Panc1 (cell line): ENCODE results near the gene GALNTL6.

Experiments used
- CTCF ChIP-seq: fragments of 450-650 bp; IDR thresholded peaks from 2 replicates; pipeline ENCODE4 v1.5.1; 2017; ENCODE audit warnings: mild to moderate bottlenecking
- POLR2AphosphoS5 ChIP-seq: IDR thresholded peaks from 2 replicates; pipeline ENCODE4 v1.6.1; 2012; ENCODE audit warnings: mild to moderate bottlenecking, low read depth, low read length, moderate library complexity
- REST ChIP-seq, 2 experiments: IDR thresholded peaks; 2 replicates each; pipeline ENCODE4 v1.6.1; 2011 to 2012; ENCODE audit warnings: low read depth in 2 of 2, control low read depth in 1 of 2, low read length in 1 of 2, mild to moderate bottlenecking in 1 of 2, moderate library complexity in 1 of 2; ENCODE audit not compliant: insufficient read depth in 1 of 2
- SIN3A ChIP-seq: IDR thresholded peaks from 2 replicates; pipeline ENCODE4 v1.6.1; 2012; ENCODE audit warnings: low read depth, mild to moderate bottlenecking, low read length, moderate library complexity, borderline replicate concordance; ENCODE audit not compliant: insufficient read depth
- TCF7L2 ChIP-seq: IDR thresholded peaks from 2 replicates; pipeline ENCODE4 v1.6.1; 2011; ENCODE audit warnings: mild to moderate bottlenecking, low read depth, low read length, inconsistent platforms

GRCh38 chr4:173008436-173008835 is 1195.2 kb downstream of the GALNTL6 start:
- no peak for TF ChIP-seq TCF7L2
- TF ChIP-seq CTCF: no peak
- TF ChIP-seq POLR2AphosphoS5: no peak
- TF ChIP-seq REST (IDR thresholded peaks at IDR 0.05; ENCODE audit: insufficient read depth in 1 of 2, low read depth in 2 of 2, low read length in 1 of 2): no peak
- no peak for TF ChIP-seq SIN3A
